ENCODE data around the gene CXCL14. TPM values are rescaled to one million over a fixed set of nuclear protein-coding genes. Genes with fewer than 3 reads are reported as not detected.

The CXCL14 gene
- total RNA-seq, 1 experiment from 2014 or later, result not detected

DNA sequence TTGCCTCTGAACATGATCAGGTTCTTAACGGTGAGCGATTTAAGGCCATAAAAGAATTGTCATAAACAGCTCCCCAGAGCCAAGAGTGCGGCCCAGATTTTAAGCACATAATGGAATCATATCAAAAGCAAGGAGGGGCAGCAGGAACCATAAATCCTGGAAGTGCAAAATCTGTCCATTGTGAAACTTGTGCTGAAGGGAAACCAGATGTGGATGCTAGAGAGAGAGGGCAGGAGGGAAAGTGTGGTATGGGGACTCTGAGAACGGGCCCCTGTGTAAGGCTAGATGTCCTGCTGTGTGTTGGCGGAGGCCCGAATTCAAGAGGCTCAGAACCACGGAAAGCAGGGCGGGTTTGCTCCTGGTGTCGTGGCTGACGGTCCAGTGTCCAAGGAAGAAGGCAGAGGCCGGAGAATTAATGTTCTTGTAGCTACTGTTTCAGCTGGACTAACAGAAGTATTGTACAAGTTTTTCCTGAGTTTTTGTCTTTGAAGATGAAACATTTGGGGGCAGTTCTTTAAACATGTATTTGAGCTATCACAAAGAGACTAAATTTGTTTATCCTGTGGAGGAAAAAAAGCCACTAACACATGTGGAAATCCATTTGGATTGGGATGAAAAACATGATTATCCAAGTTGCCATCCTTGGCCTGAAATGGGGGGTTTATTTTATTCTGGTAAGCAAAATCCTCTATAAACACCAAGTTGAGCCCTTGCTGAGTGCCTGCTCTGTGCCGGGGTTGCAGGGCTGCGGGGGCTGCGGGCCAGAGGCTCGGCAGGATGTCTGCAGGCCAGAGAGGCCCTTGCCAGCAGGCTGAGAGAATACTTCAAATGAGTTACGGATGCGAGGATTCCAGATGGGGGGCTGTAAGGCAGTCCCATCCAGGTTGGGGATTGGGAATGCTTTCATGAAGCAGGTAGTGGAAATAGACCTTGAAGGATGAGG is 9.2 kb upstream of the CXCL14 start:
- CTCF ChIA-PET, result no interaction called here
- H3K9me3 ChIP-seq (ENCODE audit: control insufficient read depth, insufficient read depth, low read depth, low read length), result no peaks in the 10 kb centered on the region
- DNase-seq (ENCODE audit: low read depth, low spot score) (no peak), ATAC-seq (no peak)
- intact Hi-C loops (cut with micrococcal nuclease; ENCODE audit: unreplicated experiment) (no loop called here), in situ Hi-C loops (cut with HindIII; ENCODE audit: low pct_unique_long_range_greater_than_20kb, low sequenced_read_pairs) (no loop called here)
- no peak overlapping the region for H3K27ac ChIP-seq (ENCODE audit: low read length)
- POLR2A ChIA-PET, result no interaction called here
- TF ChIP-seq POLR2AphosphoS5 (IDR thresholded peaks at IDR 0.05; ENCODE audit: low read depth, low read length), result no peak
- H3K4me3 ChIP-seq (ENCODE audit: low read depth in 2 of 2, low read length in 2 of 2), result no peak overlapping the region
- H3K36me3 ChIP-seq (ENCODE audit: control insufficient read depth, insufficient read depth, low read length), result no peaks in the 10 kb centered on the region
- peaks cover 12% of the 10 kb centered on the region for H3K27me3 ChIP-seq (ENCODE audit: control insufficient read depth, insufficient read depth, low read length)
- H3K4me1 ChIP-seq (ENCODE audit: control insufficient read depth, insufficient read depth, low read length), result no peaks in the 10 kb centered on the region
- BruUV-seq (replicated peaks), result no TSS peak

DNA sequence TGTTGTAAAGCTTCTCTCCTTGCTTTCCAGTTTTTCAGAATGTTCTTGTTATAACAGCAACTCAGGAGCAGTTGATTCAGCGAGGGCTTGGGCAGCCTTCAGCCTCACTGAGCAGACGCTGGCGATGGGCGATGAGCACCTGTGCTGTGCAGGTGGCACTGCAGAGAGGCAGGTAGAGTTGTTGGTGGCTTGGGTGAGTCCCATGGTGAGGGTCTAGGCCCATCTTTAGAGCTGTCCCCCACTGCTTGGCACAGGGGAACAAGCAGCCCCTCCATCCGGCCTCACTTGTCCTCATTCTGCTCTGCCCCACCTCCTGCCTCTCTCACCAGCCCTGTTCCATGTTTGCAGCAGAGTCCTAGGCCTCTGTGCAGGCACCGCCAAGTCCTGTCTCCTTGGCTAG is 6.1 kb upstream of the CXCL14 start:
- ATAC-seq (no peak), DNase-seq (ENCODE audit: low read depth, low spot score) (no peak)
- H3K9me3 ChIP-seq (ENCODE audit: control insufficient read depth, insufficient read depth, low read depth, low read length), result no peaks in the 10 kb centered on the region
- no peak overlapping the region for H3K27ac ChIP-seq (ENCODE audit: low read length)
- H3K4me3 ChIP-seq (ENCODE audit: low read depth in 2 of 2, low read length in 2 of 2), result no peak overlapping the region
- no peaks in the 10 kb centered on the region for H3K36me3 ChIP-seq (ENCODE audit: control insufficient read depth, insufficient read depth, low read length)
- no peak for TF ChIP-seq SIN3A (IDR thresholded peaks at IDR 0.05; ENCODE audit: borderline replicate concordance, insufficient read depth, low read depth, low read length)
- no peak for TF ChIP-seq POLR2AphosphoS5 (IDR thresholded peaks at IDR 0.05; ENCODE audit: low read depth, low read length)
- TF ChIP-seq, protein P1, sequence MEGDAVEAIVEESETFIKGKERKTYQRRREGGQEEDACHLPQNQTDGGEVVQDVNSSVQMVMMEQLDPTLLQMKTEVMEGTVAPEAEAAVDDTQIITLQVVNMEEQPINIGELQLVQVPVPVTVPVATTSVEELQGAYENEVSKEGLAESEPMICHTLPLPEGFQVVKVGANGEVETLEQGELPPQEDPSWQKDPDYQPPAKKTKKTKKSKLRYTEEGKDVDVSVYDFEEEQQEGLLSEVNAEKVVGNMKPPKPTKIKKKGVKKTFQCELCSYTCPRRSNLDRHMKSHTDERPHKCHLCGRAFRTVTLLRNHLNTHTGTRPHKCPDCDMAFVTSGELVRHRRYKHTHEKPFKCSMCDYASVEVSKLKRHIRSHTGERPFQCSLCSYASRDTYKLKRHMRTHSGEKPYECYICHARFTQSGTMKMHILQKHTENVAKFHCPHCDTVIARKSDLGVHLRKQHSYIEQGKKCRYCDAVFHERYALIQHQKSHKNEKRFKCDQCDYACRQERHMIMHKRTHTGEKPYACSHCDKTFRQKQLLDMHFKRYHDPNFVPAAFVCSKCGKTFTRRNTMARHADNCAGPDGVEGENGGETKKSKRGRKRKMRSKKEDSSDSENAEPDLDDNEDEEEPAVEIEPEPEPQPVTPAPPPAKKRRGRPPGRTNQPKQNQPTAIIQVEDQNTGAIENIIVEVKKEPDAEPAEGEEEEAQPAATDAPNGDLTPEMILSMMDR (IDR thresholded peaks at IDR 0.05), result no peak
- TF ChIP-seq TCF7L2 (IDR thresholded peaks at IDR 0.05; ENCODE audit: low read depth, low read length), result no peak
- TF ChIP-seq, protein P2, sequence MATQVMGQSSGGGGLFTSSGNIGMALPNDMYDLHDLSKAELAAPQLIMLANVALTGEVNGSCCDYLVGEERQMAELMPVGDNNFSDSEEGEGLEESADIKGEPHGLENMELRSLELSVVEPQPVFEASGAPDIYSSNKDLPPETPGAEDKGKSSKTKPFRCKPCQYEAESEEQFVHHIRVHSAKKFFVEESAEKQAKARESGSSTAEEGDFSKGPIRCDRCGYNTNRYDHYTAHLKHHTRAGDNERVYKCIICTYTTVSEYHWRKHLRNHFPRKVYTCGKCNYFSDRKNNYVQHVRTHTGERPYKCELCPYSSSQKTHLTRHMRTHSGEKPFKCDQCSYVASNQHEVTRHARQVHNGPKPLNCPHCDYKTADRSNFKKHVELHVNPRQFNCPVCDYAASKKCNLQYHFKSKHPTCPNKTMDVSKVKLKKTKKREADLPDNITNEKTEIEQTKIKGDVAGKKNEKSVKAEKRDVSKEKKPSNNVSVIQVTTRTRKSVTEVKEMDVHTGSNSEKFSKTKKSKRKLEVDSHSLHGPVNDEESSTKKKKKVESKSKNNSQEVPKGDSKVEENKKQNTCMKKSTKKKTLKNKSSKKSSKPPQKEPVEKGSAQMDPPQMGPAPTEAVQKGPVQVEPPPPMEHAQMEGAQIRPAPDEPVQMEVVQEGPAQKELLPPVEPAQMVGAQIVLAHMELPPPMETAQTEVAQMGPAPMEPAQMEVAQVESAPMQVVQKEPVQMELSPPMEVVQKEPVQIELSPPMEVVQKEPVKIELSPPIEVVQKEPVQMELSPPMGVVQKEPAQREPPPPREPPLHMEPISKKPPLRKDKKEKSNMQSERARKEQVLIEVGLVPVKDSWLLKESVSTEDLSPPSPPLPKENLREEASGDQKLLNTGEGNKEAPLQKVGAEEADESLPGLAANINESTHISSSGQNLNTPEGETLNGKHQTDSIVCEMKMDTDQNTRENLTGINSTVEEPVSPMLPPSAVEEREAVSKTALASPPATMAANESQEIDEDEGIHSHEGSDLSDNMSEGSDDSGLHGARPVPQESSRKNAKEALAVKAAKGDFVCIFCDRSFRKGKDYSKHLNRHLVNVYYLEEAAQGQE (IDR thresholded peaks at IDR 0.05; ENCODE audit: insufficient read depth in 1 of 2, low read depth in 2 of 2, low read length in 1 of 2), result no peak
- ChIA-PET CTCF (no interaction called here), POLR2A (no interaction called here)
- H3K27me3 ChIP-seq (ENCODE audit: control insufficient read depth, insufficient read depth, low read length), result peaks cover 25% of the 10 kb centered on the region
- in situ Hi-C loops (cut with HindIII; ENCODE audit: low pct_unique_long_range_greater_than_20kb, low sequenced_read_pairs) (no loop called here), intact Hi-C loops (cut with micrococcal nuclease; ENCODE audit: unreplicated experiment) (no loop called here)
- no TSS peak for BruUV-seq (replicated peaks)
- no peaks in the 10 kb centered on the region for H3K4me1 ChIP-seq (ENCODE audit: control insufficient read depth, insufficient read depth, low read length)

DNA sequence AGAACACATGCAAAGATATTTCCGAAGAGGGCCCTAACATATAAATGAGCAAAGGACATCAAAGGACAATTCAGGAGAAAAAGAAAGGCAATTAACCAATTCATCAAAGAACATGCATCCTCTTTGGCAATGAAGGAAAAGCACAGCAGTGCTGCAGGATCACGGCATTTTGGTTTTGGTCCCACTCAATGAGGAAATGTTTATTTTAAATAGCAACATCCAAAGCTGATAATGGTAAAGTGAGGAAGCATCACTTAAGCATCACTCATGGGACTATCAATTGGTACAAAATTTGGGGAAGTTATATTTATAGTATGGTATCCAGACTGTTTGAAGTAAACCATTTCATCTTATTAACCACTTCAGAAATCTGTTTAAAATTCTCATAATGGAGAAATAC is 5.5 kb upstream of the CXCL14 start:
- H3K36me3 ChIP-seq (ENCODE audit: control insufficient read depth, insufficient read depth, low read length), result no peaks in the 10 kb centered on the region
- CTCF ChIA-PET, result no interaction called here
- intact Hi-C loops (cut with micrococcal nuclease; ENCODE audit: unreplicated experiment), result no loop called here
- DNase-seq (ENCODE audit: low read depth, low spot score), result no peak
- no TSS peak for BruUV-seq (replicated peaks)
- TF ChIP-seq POLR2AphosphoS5 (IDR thresholded peaks at IDR 0.05; ENCODE audit: low read depth, low read length) (no peak), SIN3A (IDR thresholded peaks at IDR 0.05; ENCODE audit: borderline replicate concordance, insufficient read depth, low read depth, low read length) (no peak), TCF7L2 (IDR thresholded peaks at IDR 0.05; ENCODE audit: low read depth, low read length) (no peak)
- TF ChIP-seq, protein P2 (IDR thresholded peaks at IDR 0.05; ENCODE audit: insufficient read depth in 1 of 2, low read depth in 2 of 2, low read length in 1 of 2), result no peak
- TF ChIP-seq, protein P1 (IDR thresholded peaks at IDR 0.05), result no peak
- no peaks in the 10 kb centered on the region for H3K4me1 ChIP-seq (ENCODE audit: control insufficient read depth, insufficient read depth, low read length)
- H3K27me3 ChIP-seq (ENCODE audit: control insufficient read depth, insufficient read depth, low read length), result peaks cover 32% of the 10 kb centered on the region
- no peak overlapping the region for H3K4me3 ChIP-seq (ENCODE audit: low read depth in 2 of 2, low read length in 2 of 2)
- in situ Hi-C loops (cut with HindIII; ENCODE audit: low pct_unique_long_range_greater_than_20kb, low sequenced_read_pairs), result no loop called here
- no peaks in the 10 kb centered on the region for H3K9me3 ChIP-seq (ENCODE audit: control insufficient read depth, insufficient read depth, low read depth, low read length)
- no peak overlapping the region for H3K27ac ChIP-seq (ENCODE audit: low read length)
- ATAC-seq, result no peak
- POLR2A ChIA-PET, result no interaction called here

All from Panc1 (cell line).